PC-3 (cell line): Measurements from ENCODE around the gene TTLL9. TPM values are rescaled to one million over a fixed set of nuclear protein-coding genes. Genes with fewer than 3 reads are reported as not detected.
A peak's percentile ranks its signal among the peaks of the same experiment; 100 is the strongest.

ENCODE experiments used
- ATAC-seq: fragments of 200-7000 bp; cut with Tn5 transposase; 2 replicates; pipeline ENCODE4 v1.9.1; 2020; ENCODE audit warnings: mild to moderate bottlenecking, moderate library complexity
- BruUV-seq: library from RNA; stranded (reverse); fragments of 400-500 nt; replicated peaks from 2 replicates; lab custom pipeline; 2021; lab: Mats Ljungman, UMichigan
- CTCF ChIA-PET: fragments of 300-600 bp; sonication (Branson Sonifier 250); formaldehyde crosslinking; loops from one replicate; lab custom pipeline; 2022; ENCODE audit warnings: antibody characterized with exemption; lab: Charles Lee
- POLR2A ChIA-PET: fragments of 300-600 bp; sonication (Branson Sonifier 250); formaldehyde crosslinking; loops from one replicate; lab custom pipeline; 2022; ENCODE audit warnings: antibody characterized with exemption; ENCODE audit not compliant: unreplicated experiment; lab: Charles Lee
- DNase-seq: peaks from one replicate; pipeline ENCODE4 v3.0.0-alpha.2; 2015
- H2AFZ ChIP-seq: fragments of 300-600 bp; sonication (generic); 2 replicates; pipeline ENCODE4 v1.6.0; 2016; ENCODE audit warnings: antibody characterized with exemption, low read length
- H3F3A ChIP-seq: fragments of 300-600 bp; sonication (generic); one replicate; pipeline ENCODE4 v1.6.0; 2017; ENCODE audit warnings: antibody characterized with exemption, low read length, control low read depth, mild to moderate bottlenecking; ENCODE audit not compliant: unreplicated experiment
- H3K27ac ChIP-seq: fragments of 300-600 bp; sonication (generic); 2 replicates; pipeline ENCODE4 v1.5.1; 2016; ENCODE audit warnings: mild to moderate bottlenecking, low read length
- H3K27me3 ChIP-seq: fragments of 300-600 bp; sonication (generic); 2 replicates; pipeline ENCODE4 v1.6.1; 2016; ENCODE audit warnings: low read length, mixed read lengths
- H3K36me3 ChIP-seq: fragments of 300-600 bp; sonication (generic); 2 replicates; pipeline ENCODE4 v1.6.1; 2016; ENCODE audit warnings: low read depth, mixed run types, low read length, mixed read lengths
- H3K4me1 ChIP-seq: fragments of 300-600 bp; sonication (generic); 2 replicates; pipeline ENCODE4 v1.5.1; 2016; ENCODE audit warnings: low read length; ENCODE audit not compliant: insufficient read depth
- H3K4me2 ChIP-seq: fragments of 300-600 bp; sonication (generic); 2 replicates; pipeline ENCODE4 v1.6.0; 2016; ENCODE audit warnings: low read length
- H3K4me3 ChIP-seq: fragments of 300-600 bp; sonication (generic); 2 replicates; pipeline ENCODE4 v1.5.1; 2016; ENCODE audit warnings: mild to moderate bottlenecking, low read length, mixed read lengths
- H3K79me2 ChIP-seq: fragments of 300-600 bp; sonication (generic); 2 replicates; pipeline ENCODE4 v1.6.1; 2017; ENCODE audit warnings: low read length, mixed read lengths
- H3K9ac ChIP-seq: fragments of 300-600 bp; sonication (generic); 2 replicates; pipeline ENCODE4 v1.6.0; 2016; ENCODE audit warnings: mild to moderate bottlenecking, low read length
- H3K9me2 ChIP-seq: fragments of 300-600 bp; sonication (generic); replicated peaks from 2 replicates; pipeline ENCODE4 v1.6.1; 2016; ENCODE audit warnings: mixed run types, low read length, mixed read lengths
- H3K9me3 ChIP-seq: fragments of 300-600 bp; sonication (generic); 2 replicates; pipeline ENCODE4 v1.6.1; 2016; ENCODE audit warnings: low read length, mixed read lengths
- H4K20me1 ChIP-seq: fragments of 300-600 bp; sonication (generic); 2 replicates; pipeline ENCODE4 v1.6.1; 2016; ENCODE audit warnings: low read length, mixed read lengths
- CTCF ChIP-seq: fragments of 300-600 bp; sonication (generic); conservative IDR thresholded peaks from 2 replicates; pipeline ENCODE4 v1.5.1; 2017; ENCODE audit warnings: antibody characterized with exemption, low read depth, mild to moderate bottlenecking, low read length
- EZH2 ChIP-seq: fragments of 300-600 bp; sonication (generic); IDR thresholded peaks from one replicate; pipeline ENCODE4 v1.6.1; 2017; ENCODE audit warnings: antibody characterized with exemption, mild to moderate bottlenecking, low read length; ENCODE audit not compliant: unreplicated experiment
- EZH2phosphoT487 ChIP-seq: fragments of 300-600 bp; sonication (generic); IDR thresholded peaks from 2 replicates; pipeline ENCODE4 v1.6.1; 2018; ENCODE audit warnings: mild to moderate bottlenecking, antibody characterized with exemption, low read length, borderline replicate concordance
- intact Hi-C: fragments of 100-400 bp; cut with micrococcal nuclease; formaldehyde crosslinking; loops from 2 replicates; pipeline ENCODE4 v1.9.0; 2023
- total RNA-seq: library from RNA; depleted of rRNA; stranded (reverse); fragments of >200 nt; gene quantifications from 2 replicates; pipeline ENCODE4 v1.2.3, GENCODE V29; 2014

Gene TTLL9
- total RNA-seq, 1 experiment from 2014 or later = not detected

- BruUV-seq = no TSS peak
These were observed 109.4 kb downstream of the TTLL9 start for GRCh38 chr20:31979713-31980426.

GRCh38 chr20:31981784-31982183, 111.3 kb downstream of the TTLL9 start:
- BruUV-seq = no TSS peak
- Histone ChIP-seq H3K36me3 (no peaks in the 10 kb centered on the region), H3K4me2 (no peak overlapping the region), H3K27me3 (peaks cover 11% of the 10 kb centered on the region), H3K4me1 (no peaks in the 10 kb centered on the region), H3K9me2 (no peaks in the 10 kb centered on the region), H3K79me2 (no peaks in the 10 kb centered on the region), H3K9me3 (no peaks in the 10 kb centered on the region), H2AFZ (no peak overlapping the region), H3K27ac (no peak overlapping the region), H4K20me1 (no peaks in the 10 kb centered on the region), H3F3A (no peaks in the 10 kb centered on the region), H3K9ac (no peak overlapping the region), H3K4me3 (no peak overlapping the region)
- ATAC-seq (no peak), DNase-seq (no peak)
- intact Hi-C loops = no loop called here
- ChIA-PET CTCF (no interaction called here), POLR2A (no interaction called here)
- no peak for TF ChIP-seq EZH2
- TF ChIP-seq EZH2phosphoT487 = no peak
- no peak for TF ChIP-seq CTCF

More at GRCh38 chr20:31979713-31980426, 109.4 kb downstream of the TTLL9 start:
- H3K27ac ChIP-seq = no peak overlapping the region
- peaks cover 20% of the 10 kb centered on the region for H3K27me3 ChIP-seq
- ChIA-PET POLR2A (no interaction called here), CTCF (interaction anchor here (0.6 kb wide), 1 partner anchor 27 kb away, joined by 9 read pairs; no protein-coding TSS in a partner anchor)
- no peaks in the 10 kb centered on the region for H3K36me3 ChIP-seq
- no peaks in the 10 kb centered on the region for H4K20me1 ChIP-seq
- no peaks in the 10 kb centered on the region for H3K9me2 ChIP-seq
- no peak overlapping the region for H3K4me3 ChIP-seq
- TF ChIP-seq EZH2phosphoT487 = no peak
- no peak for TF ChIP-seq CTCF
- TF ChIP-seq EZH2 = no peak
- intact Hi-C loops = no loop called here
- no peaks in the 10 kb centered on the region for H3F3A ChIP-seq
- H3K4me2 ChIP-seq = no peak overlapping the region
- no peak overlapping the region for H2AFZ ChIP-seq
- H3K9ac ChIP-seq = no peak overlapping the region
- DNase-seq (peak; percentile 9), ATAC-seq (no peak)
- no peaks in the 10 kb centered on the region for H3K4me1 ChIP-seq
- no peaks in the 10 kb centered on the region for H3K9me3 ChIP-seq
- no peaks in the 10 kb centered on the region for H3K79me2 ChIP-seq

- Histone ChIP-seq H3K4me2 (no peak overlapping the region), H3K4me3 (no peak overlapping the region), H2AFZ (no peak overlapping the region), H3K36me3 (no peaks in the 10 kb centered on the region), H3K4me1 (no peaks in the 10 kb centered on the region), H3K9me2 (no peaks in the 10 kb centered on the region), H3K9me3 (no peaks in the 10 kb centered on the region), H3K27ac (no peak overlapping the region), H3K9ac (no peak overlapping the region), H4K20me1 (no peaks in the 10 kb centered on the region), H3F3A (no peaks in the 10 kb centered on the region), H3K79me2 (no peaks in the 10 kb centered on the region), H3K27me3 (peaks cover 7% of the 10 kb centered on the region)
- no peak for TF ChIP-seq CTCF
- no peak for TF ChIP-seq EZH2
- TF ChIP-seq EZH2phosphoT487 = no peak
- POLR2A ChIA-PET = no interaction called here
- DNase-seq (no peak), ATAC-seq (no peak)
- intact Hi-C loops = no loop called here
- CTCF ChIA-PET = no interaction called here
- BruUV-seq = no TSS peak
These were observed 114.6 kb downstream of the TTLL9 start for GRCh38 chr20:31984981-31985471.
